GM19035 (cell line): ENCODE results near the gene DNAJC7.

Experiments used
- ATAC-seq: cut with Tn5 transposase; IDR thresholded peaks from one replicate; pipeline ENCODE4 v1.9.1; 2021; ENCODE audit not compliant: unreplicated experiment

DNAJC7 gene, protein sequence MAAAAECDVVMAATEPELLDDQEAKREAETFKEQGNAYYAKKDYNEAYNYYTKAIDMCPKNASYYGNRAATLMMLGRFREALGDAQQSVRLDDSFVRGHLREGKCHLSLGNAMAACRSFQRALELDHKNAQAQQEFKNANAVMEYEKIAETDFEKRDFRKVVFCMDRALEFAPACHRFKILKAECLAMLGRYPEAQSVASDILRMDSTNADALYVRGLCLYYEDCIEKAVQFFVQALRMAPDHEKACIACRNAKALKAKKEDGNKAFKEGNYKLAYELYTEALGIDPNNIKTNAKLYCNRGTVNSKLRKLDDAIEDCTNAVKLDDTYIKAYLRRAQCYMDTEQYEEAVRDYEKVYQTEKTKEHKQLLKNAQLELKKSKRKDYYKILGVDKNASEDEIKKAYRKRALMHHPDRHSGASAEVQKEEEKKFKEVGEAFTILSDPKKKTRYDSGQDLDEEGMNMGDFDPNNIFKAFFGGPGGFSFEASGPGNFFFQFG

DNA sequence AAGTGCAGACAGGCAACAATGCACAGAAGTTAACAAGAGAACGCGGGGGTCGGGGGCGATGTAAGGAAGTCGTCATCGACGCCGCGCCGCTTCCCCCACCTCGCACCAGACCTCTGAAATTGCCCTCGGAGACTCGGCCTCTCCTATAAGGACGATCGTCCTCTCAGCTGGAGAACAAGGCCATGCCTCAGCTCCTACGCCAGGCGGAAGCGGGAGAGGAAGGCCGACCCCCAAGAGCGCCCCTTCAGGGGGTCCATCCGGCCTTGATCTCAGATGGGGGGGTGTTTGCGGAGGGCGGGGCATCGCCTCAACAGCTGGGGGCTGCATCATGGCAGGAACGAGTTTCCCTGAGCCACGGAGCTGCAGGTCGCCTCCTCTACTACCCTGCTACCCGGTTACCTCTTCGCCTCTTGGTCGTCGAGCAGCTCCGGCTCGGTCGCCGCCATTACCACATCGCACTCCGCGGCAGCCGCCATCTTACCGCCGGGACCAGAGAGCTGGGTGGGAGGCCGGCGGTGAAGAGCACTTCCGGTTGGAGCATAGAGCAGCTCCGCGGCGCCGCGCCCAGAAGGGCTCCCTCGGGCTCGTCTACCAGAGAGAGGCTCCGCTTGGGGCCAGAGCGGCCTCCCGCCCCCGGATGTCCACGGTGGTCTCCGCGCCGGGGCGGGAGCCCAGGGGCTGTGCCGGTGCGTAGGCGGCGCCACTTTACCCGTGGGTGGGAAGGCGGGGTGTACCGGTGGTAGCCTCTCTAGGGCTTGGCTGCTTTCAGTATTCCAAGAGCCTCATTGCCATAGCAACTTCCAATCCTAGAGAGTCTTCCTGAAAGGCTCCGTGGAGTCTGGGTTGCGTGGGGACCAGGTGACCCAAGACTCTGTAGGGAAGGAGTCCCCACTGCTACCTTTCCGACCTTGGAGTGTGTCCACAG is at the start of gene DNAJC7:
Gene DNAJC7, minus strand, starts transcription at position 499 of the 925 bp plus-strand sequence. Its CDS starts 23 bp downstream, at position 476.
- ATAC-seq, result peak; percentile 82

DNA sequence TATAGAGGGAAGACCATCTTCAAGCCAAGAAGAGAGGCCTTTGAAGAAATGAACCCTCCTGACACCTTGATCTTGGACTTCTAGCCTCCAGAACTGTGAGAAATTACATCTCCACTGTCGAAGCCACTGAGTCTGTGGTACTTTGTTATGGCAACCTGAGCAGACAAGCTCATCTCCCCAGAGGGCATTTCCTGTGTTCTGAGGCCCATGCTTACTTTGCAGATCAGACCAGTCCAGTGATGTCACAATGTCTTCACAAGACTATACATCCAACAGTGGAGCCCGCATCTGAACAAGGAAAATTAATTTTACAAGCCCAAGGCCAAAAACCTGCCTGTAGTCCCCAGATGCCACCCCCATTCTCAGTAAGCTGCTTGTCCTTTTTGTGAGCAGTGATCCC is 48.0 kb upstream of the DNAJC7 start:
- ATAC-seq, result no peak

DNA sequence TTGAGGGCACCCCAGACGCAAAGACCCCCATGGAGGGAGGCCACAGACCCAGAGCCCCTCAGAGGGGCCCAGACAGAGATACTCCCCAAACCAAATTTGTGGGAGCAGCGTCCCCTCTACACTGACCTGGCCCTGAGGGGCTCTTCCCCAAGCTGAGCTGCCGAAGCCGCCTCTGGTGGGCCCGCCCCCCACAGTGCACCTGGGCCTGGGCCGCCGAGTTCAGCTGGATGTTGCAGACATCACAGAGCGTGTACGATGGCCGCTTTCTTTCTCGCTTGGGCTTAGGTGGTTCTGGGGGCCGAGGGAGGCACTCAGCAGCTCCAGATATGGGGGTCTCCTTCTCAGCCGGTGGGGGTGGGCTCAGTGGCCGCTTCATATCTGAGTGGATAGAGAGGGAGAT is 45.4 kb upstream of the DNAJC7 start:
- no peak for ATAC-seq

DNA sequence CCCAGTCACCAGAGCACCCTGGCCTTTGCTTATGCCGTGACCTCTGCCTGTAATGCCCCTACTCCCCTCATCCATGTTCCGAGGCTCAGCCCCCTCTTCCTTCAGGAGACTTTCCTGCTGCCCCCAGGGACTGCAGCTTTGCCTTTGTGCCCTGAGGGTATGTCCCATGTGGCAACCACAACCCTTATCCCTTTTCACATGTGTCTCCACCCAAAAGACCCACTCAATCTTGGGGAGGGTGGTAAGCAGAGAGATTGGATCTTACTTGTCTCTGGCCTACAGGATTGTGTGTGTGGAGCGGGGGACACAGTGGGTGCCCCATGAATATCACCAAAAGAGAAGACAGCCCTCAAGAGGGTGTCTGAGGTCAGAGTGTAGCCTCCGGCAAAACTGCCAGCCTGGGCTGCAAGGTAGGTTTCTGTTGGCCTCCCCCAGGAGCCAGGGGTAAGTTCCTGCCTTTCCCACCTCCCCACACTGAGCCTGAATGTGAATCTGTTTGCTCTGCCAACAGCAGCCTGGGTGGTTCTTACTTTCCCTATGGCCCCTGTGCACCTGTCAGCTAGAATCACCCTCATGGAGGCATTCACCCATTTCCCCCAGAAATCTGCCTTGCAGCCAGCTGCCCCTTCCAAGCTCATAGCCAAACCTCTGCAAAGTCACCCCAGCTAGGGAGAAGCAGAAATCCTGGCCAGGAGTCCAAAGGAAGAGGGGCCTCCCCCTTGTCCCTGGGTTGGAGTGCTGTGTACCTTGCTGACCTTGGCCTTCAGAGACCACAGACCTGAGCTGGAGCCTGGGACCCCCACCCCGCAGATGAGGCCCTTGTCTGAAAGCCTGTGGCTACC is 44.6 kb upstream of the DNAJC7 start:
- ATAC-seq, result no peak

DNA sequence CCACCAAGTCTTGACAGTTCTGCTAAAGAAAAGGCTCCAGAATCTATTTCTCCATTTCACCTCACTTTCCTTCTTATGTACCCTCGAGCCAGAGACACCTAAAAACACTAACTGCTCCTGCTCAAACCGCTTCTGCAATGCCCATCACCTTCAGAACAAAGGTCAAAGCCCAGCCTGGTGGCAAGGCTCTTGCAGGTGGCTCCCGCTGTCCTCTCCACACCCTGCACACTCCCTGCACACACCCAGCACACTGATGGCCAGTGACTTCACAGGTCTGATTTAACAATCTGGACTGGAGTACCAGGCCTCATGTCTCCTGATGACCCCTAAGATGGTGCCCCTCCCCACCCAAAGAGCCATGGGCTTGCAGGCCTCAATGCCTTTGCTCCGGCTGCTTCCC is 43.0 kb upstream of the DNAJC7 start:
- ATAC-seq, result no peak

DNA sequence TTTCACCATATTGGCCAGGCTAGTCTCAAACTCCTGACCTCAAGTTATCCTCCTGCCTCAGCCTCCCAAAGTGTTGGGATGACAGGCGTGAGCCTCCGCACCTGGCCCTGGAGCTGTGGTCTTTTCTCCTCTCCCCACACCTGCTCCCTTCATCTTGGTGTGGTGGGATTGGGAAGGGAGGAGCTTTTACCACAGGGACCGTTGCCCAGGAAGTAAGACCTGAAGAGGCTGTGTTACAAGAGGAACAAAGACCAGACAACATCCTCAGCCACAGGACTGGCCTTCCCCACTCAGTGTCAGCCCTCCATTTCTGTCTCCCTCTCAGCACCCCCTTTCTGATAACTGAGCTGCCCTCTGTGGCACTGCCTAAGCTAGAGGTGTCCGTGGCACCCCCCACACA is 42.6 kb upstream of the DNAJC7 start:
- no peak for ATAC-seq

DNA sequence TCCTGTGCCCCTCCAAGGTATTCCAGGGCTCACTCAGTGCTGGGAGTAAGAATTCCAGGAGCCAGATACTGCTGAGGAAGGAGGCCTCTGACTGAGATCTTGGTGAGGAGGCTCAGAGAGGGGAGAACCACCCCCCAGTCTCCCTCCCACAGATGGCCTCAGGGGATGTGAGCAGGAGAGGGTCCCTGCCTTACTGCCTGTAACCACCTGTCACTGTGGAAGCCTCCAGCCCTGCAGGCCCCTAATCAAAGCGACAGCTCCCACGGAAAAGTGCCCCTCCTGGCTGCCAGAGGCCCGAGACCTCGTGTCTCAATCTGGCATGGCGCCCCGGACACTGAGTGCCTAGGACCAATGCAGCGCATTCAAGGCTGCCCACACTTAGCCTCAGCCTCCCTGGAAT is 40.8 kb upstream of the DNAJC7 start:
- no peak for ATAC-seq

DNA sequence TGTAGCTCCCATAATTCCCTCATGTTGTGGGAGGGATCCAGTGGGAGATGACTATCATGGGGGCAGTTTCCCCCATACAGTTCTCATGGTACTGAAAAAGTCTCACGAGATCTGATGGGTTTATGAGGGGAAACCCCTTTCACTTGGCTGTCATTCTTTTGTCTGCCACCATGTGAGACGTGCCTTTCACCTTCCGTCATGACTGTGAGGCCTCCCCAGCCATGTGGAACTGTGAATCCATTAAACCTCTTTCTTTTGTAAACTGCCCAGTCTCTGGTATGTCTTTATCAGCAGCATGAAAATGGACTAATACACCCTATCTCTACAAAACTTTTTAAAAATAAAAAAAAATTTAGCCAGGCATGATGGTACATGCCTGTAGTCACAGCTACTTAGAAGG is 39.4 kb upstream of the DNAJC7 start:
- ATAC-seq, result no peak

DNA sequence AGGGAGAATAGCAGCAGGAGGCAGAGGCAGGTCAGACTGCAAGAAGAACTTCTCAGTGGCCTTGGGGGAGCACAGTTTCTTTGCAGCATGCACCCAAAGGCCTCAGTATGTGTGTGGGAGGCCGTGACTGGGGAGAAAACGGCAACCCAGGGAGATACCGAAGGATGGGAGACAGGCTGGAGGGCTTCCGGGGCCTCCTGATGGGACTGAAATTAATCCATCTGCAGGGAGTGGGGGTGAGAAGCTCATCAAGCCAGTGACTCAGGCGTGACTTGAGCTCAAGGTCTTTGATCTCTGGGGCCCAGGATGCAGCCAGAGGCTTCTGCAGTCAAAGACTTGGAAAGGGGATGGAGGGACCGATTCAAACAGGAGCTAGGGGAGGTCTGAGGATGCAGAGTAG is 38.3 kb upstream of the DNAJC7 start:
- ATAC-seq, result no peak

DNA sequence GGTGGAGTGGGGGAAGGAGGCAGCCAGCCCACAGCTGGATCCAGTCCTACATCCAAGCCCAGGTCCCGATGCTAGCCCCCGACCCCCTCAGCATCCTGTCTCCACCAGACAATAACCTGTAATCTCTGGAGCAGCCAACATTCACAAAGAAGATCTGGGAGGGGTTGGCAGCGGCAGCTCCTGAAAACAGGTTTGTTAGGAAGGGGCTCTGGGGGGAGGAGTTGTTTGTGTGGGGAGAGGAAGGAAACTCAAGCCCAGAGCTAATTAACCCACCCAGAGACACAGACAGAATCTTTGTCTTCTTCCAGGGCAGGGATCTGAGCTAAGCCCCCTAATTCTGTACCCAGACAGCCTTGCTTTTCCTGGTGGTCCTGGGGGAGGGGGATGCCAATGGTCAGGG is 37.8 kb upstream of the DNAJC7 start:
- no peak for ATAC-seq

DNA sequence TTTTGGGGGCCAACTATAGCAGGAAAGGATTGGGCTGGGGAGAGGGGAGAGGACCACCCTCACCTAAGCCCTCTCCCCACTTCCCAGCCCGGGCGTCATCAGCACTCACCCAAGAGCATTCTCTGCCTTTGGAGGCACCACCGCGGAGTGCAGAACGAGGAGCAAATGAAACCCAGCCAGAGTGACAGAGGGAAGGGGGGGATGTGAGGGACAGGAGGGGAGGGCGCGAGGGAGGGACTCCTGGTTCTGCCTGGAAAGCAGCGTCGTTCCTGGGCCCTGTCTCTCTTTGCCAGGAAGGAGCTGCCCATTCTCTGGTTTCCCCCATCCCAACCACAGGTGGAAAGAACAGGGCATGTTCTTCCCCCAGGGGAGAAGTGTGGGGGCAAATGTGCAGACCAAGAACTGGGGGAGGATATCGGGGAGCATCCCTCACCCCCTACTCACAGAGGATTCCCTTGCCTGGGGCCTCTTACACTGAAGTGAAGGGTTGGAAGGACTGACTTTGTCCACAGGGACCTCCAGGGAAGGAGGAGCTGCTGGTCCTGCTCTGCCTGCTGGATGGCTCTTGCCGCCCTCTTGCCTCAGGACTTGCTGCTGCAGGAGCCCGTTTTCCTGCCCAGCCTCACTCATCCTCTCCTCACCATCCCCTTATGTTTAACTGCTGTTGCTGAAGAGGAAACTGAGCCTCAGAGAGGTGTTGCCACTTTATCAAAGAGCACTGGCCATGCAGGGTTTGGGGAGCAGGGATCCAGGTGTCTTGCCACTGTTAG is 36.7 kb upstream of the DNAJC7 start:
- ATAC-seq, result no peak

DNA sequence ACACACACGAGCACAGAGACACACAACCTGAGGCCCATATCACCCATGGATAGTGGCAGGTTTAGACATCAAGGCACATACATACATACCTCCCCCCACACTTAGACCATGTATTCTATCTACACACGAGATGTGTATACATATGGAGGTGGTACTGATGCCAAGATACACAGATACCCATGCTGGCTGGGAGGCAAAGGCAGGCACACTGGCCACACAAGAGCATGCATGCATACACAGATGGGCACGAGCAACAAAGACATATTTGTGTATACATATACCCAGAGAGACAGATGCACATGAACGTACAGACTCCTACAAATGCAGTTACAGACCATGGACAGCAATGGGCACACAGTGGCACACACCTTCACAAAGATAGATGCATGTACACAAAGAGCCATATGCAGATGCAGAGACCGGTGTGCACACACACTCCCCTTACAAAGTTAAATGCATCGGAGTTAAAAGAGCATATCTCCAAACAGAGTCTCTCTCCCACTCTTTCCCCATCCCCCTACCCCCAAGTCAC is 35.2 kb upstream of the DNAJC7 start:
- no peak for ATAC-seq

DNA sequence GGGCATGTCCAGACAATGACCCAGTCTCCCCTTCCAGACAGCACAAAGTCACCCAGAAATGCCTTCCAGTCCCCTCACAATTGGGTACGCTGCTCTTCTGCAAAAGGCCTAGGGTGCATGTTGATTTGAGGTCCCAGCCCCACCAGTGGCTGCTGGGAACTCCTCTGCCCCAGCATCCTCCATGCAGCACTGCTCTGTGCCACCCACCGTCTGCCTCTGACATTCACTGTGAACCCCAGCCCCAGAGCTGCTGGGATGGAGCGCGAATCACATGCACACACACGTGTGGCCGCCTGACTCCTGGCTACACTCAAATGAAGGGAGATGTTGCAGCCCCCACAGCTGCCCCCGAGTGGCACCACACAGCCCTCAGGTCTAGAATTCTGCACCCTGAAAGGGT is 34.4 kb upstream of the DNAJC7 start:
- no peak for ATAC-seq

DNA sequence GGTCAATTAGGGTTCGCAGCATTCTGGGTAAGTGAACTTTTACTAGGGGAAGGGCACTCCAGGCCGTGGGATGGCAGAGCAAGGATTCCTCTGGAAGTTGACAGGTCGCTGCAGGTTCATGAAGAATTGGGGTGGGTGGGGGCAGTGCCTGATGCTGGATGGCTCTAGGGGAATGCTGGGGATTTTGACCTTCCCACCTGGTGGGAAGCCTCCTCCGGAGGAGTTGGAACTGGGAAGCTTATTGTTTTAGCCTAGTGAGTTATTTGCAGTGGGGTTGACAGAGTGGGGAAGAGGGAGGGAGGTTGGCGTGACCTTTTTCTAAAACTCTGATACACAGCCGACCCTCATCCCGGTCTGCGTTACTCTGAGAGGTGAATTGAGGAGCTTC is 33.8 kb upstream of the DNAJC7 start:
- ATAC-seq, result no peak

DNA sequence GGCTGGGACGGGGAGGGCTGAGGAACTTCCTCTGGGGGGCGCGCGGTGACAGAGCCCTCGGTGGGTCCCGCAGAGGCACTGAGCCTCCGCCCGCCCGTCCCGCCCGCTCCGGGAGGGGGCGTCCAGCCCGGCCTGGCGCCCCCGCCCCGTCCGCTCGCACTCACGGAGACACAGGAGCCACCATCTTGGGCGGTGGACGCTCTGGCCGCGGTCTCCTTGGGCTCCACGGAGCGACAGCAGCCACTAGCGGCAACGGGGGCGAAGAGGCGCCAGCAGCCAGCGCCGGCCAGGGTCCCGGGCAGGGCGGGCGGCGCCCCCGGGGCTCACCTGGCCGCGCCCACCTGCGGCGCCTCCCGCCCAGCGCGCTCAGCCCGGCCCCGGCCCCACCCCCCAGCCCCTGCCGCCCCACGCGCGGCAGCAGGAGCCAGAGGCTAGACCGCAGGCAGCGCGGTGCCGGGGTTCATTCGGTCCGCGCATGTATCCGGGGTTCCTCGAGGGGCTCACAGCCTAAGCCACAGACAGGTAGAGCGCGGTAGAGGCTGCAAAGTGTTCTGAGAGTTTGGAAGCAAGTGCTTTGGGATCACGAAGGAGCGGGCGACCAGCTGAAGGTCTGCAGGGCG is 33.3 kb upstream of the DNAJC7 start, which contains the start of gene C17orf113:
Gene C17orf113, minus strand, starts transcription at position 209 of the 620 bp plus-strand sequence. CDS start 7,225 bp downstream, outside the sequence.
- no peak for ATAC-seq

DNA sequence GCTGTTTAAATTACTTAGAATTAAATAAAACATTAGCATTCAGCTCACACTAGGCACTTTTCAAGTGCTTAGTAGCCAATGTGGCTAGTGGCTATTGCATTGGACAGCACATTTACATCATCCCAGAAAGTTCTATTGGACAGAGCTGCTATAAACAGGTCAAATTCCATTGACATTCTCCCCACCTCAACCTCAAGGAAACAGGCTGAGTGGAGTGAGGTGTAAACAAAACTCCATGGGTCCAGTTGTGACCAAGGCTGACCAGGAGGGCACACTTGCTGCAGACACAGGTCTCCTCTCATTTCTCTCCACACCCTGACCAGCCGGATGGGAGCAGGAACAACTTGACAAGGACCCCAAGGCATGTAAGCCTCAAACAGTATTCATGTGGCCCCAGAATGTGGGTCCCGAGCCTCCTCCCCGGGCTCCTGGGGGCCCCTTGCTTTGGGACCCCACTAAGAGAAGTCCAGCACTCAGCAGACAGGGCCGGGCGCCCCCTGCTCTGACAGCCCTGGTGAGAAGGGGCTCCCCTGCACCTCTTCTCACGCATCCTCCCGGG is 32.7 kb upstream of the DNAJC7 start:
- ATAC-seq, result no peak

DNA sequence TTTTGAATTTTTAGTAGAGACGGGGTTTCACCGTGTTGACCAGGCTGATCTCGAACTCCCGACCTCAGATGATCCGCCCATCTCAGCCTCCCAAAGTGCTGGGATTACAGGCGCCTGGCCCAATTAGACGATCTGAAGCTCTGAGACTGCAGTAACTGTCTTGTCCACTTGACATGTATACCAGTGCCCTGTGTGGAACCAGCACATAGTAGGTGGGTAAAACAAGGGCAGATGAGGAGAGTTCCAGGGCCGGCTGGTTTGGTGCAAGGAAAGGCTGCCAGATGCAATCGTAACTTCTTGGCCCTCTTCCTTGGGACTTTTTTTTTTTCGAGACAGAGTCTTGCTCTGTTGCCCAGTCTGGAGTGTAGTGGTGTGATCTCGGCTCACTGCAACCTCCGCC is 30.1 kb upstream of the DNAJC7 start:
- no peak for ATAC-seq

DNA sequence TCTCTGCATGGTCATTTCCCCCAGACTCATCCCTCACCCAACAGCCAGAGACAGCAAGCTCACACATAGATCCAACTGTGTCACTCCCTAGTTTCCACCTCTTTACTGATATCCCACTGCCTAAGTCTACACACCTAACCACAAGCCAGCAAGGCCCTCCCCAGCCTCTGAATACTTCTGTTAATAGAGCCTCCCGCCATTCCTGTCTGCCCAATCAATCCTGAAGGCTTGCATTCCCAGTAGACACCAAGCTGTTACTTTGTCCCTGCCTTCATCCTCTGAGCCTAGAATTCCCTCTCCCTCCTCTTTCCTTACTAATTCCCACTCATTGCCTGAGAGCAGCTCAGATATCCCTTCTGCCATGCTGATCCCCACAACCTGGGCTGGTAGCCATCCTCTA is 28.5 kb upstream of the DNAJC7 start:
- ATAC-seq, result no peak
